ENCODE data around the gene FNDC10.

- TF ChIP-seq ELF4 (IDR thresholded peaks at IDR 0.05) (no peak), FOXM1 (IDR thresholded peaks at IDR 0.05; ENCODE audit: borderline replicate concordance) (no peak), HDGF (IDR thresholded peaks at IDR 0.05; ENCODE audit: borderline replicate concordance) (no peak), ARNT (IDR thresholded peaks at IDR 0.05) (0 out of 2 replicates have a peak, but pooled peaks have one; percentile 17), ZNF384 (IDR thresholded peaks at IDR 0.05) (no peak), BHLHE40 (IDR thresholded peaks at IDR 0.05; ENCODE audit: borderline replicate concordance) (no peak), TARDBP (IDR thresholded peaks at IDR 0.05) (no peak), SP1 (IDR thresholded peaks at IDR 0.05) (no peak), NFRKB (IDR thresholded peaks at IDR 0.05) (no peak)
Observed at GRCh38 chr1:1599030-1599934, 653 bp downstream of the FNDC10 start.

Data from HEK293T (cell line).